Esophagus muscularis mucosa (tissue), 4 donors: Measurements from ENCODE around the gene DPPA4. TPM values are rescaled to one million over a fixed set of nuclear protein-coding genes. Genes with fewer than 3 reads are reported as not detected.

Experiments
- DNase-seq: peaks from one replicate; pipeline ENCODE4 v3.0.0-alpha.2; 2017; ENCODE audit errors: extremely low spot score
- H3K27ac ChIP-seq, 4 donors: fragments of 200-600 bp; sonication (generic); replicated peaks in 1 of 4; 1 replicate in 3 of 4; 2 replicates in 1 of 4; pipeline ENCODE4 v1.5.1; 2016 to 2019; ENCODE audit warnings: mild to moderate bottlenecking in 1 of 4
- H3K27me3 ChIP-seq, 4 donors: fragments of 200-600 bp; sonication (generic); one replicate each; pipeline versions ENCODE4 v1.5.1 to v1.6.0; 2016 to 2019
- H3K36me3 ChIP-seq, 4 donors: fragments of 200-600 bp; sonication (generic); one replicate each; pipeline ENCODE4 v1.5.1; 2016 to 2019
- H3K4me1 ChIP-seq, 4 donors: fragments of 200-600 bp; sonication (generic); one replicate each; pipeline ENCODE4 v1.5.1; 2016 to 2019
- H3K4me3 ChIP-seq, 4 donors: fragments of 200-600 bp; sonication (generic); 1 replicate in 2 of 4; 2 replicates in 2 of 4; pipeline ENCODE4 v1.5.1; 2016 to 2019; ENCODE audit warnings: mild to moderate bottlenecking in 4 of 4, moderate library complexity in 1 of 4
- H3K9me3 ChIP-seq, 4 donors: fragments of 200-600 bp; sonication (generic); 1 replicate in 3 of 4; 2 replicates in 1 of 4; pipeline ENCODE4 v1.5.1; 2016 to 2019
- CTCF ChIP-seq, 3 experiments: fragments of 200-600 bp in 2 of 3; fragments of 450-650 bp in 1 of 3; sonication (generic) in 2 of 3; IDR thresholded peaks; one replicate each; pipeline ENCODE4 v1.5.1; 2017 to 2019; ENCODE audit warnings: antibody characterized with exemption in 3 of 3, mild to moderate bottlenecking in 2 of 3, moderate library complexity in 1 of 3
- EP300 ChIP-seq: sonication (generic); formaldehyde crosslinking; IDR thresholded peaks from one replicate; pipeline ENCODE4 v1.6.1; 2017; ENCODE audit warnings: antibody characterized with exemption
- POLR2A ChIP-seq: fragments of 450-650 bp; IDR thresholded peaks from one replicate; pipeline ENCODE4 v1.6.1; 2017; ENCODE audit warnings: antibody characterized with exemption, moderate library complexity, mild to moderate bottlenecking, low read depth
- POLR2AphosphoS5 ChIP-seq, 2 donors: sonication (generic); formaldehyde crosslinking; IDR thresholded peaks; one replicate each; pipeline ENCODE4 v1.6.1; 2017; ENCODE audit warnings: antibody characterized with exemption in 2 of 2
- WGBS: methylation state at CpG from one replicate; pipeline ENCODE4 v1.1.5; 2018; 5-methylcytosine and 5-hydroxymethylcytosine counted together
- intact Hi-C: fragments of 100-400 bp; cut with DNase I; formaldehyde crosslinking; loops from one replicate; pipeline ENCODE4 v1.15.1; 2023
- total RNA-seq, 4 donors: library from RNA; depleted of rRNA; stranded (reverse); fragments of >200 nt; gene quantifications; one replicate each; pipeline versions ENCODE4 v1.1.0 to v1.2.1, GENCODE V29; 2016

DPPA4 gene
- total RNA-seq, 4 donors from 2014 or later = not detected

GRCh38 chr3:109334572-109334971 is 2.8 kb downstream of the DPPA4 start:
- Histone ChIP-seq H3K4me3 (no peak overlapping the region), H3K27me3 (peaks cover 0 to 3% (median 0%) of the 10 kb centered on the region in 4 donors), H3K9me3 (no peaks in the 10 kb centered on the region), H3K4me1 (peaks cover 0 to 12% (median 9%) of the 10 kb centered on the region in 4 donors), H3K27ac (no peak overlapping the region), H3K36me3 (no peaks in the 10 kb centered on the region)
- DNase-seq = no peak
- TF ChIP-seq CTCF (IDR thresholded peaks at IDR 0.05) = no peak
- TF ChIP-seq POLR2A = no peak
- no peak for TF ChIP-seq EP300
- no peak for TF ChIP-seq POLR2AphosphoS5 (IDR thresholded peaks at IDR 0.05)
- 91% methylated on average over 1 of the region's 1 CpG for WGBS
- intact Hi-C loops = no loop called here

GRCh38 chr3:109331692-109332091 is 5.7 kb downstream of the DPPA4 start:
- 87% methylated on average over 5 of the region's 5 CpGs for whole genome bisulfite sequencing
- intact Hi-C loops = no loop called here
- Histone ChIP-seq H3K4me1 (peaks cover 0 to 9% (median 8%) of the 10 kb centered on the region in 4 donors), H3K9me3 (no peaks in the 10 kb centered on the region), H3K4me3 (no peak overlapping the region), H3K27ac (no peak overlapping the region), H3K36me3 (no peaks in the 10 kb centered on the region), H3K27me3 (peaks cover 0 to 3% (median 0%) of the 10 kb centered on the region in 4 donors)
- no peak for DNase-seq
- TF ChIP-seq CTCF (IDR thresholded peaks at IDR 0.05) (no peak), POLR2AphosphoS5 (IDR thresholded peaks at IDR 0.05) (no peak), POLR2A (no peak)

DNA sequence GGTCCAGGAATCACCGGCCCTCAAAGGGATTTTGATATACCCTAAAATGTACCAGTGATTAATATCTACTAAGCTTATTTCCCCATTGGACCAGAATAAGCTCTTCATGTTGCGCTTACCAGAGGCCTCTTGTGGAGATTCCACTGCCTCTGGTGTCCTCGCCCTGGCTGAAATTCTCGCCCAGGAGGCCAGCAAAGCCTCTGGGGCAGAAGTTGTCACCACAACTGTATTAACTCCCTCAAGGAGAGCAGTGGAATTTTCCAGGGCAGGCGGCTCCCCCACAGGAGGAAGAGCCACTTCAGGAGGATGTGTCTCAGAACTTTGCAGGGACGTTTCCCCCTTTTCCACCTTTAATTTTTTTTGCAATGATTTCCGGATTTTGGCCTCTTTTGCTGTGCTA is 6.9 kb downstream of the DPPA4 start:
- TF ChIP-seq CTCF (IDR thresholded peaks at IDR 0.05) = no peak
- Histone ChIP-seq H3K9me3 (no peaks in the 10 kb centered on the region), H3K27ac (no peak overlapping the region), H3K36me3 (no peaks in the 10 kb centered on the region), H3K4me3 (no peak overlapping the region), H3K27me3 (peaks cover 0 to 2% (median 0%) of the 10 kb centered on the region in 4 donors), H3K4me1 (no peaks in the 10 kb centered on the region)
- DNase-seq = no peak
- 90% methylated on average over 7 of the region's 7 CpGs for WGBS
- intact Hi-C loops = no loop called here

DNA sequence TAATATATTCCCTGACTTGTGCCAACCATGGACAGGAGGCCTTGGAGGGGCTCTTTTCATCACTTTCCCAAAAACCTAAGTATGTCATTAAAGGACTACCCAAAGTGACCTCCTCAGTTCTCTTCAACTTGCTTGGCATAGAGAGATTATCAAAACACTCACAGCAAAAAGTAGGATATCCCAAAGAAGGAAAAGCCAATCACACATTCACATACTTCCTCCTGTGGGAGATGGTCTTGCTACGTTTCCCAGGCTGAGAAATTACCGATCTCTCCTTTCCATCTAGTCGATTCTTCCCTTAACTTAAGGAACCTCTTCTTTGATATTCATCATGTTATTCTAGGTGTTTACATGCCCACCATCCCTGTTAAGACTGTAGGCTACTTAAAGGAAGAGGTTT is 9.1 kb downstream of the DPPA4 start:
- 88% methylated on average over 3 of the region's 3 CpGs for WGBS
- no peaks in the 10 kb centered on the region for H3K9me3 ChIP-seq
- no peak for DNase-seq
- H3K36me3 ChIP-seq = no peaks in the 10 kb centered on the region
- no peak overlapping the region for H3K4me3 ChIP-seq
- intact Hi-C loops = no loop called here
- H3K4me1 ChIP-seq = no peaks in the 10 kb centered on the region
- H3K27me3 ChIP-seq = no peaks in the 10 kb centered on the region
- no peak overlapping the region for H3K27ac ChIP-seq
- no peak for TF ChIP-seq CTCF (IDR thresholded peaks at IDR 0.05)
- TF ChIP-seq POLR2AphosphoS5 (IDR thresholded peaks at IDR 0.05) = no peak
- no peak for TF ChIP-seq POLR2A
- no peak for TF ChIP-seq EP300

DNA sequence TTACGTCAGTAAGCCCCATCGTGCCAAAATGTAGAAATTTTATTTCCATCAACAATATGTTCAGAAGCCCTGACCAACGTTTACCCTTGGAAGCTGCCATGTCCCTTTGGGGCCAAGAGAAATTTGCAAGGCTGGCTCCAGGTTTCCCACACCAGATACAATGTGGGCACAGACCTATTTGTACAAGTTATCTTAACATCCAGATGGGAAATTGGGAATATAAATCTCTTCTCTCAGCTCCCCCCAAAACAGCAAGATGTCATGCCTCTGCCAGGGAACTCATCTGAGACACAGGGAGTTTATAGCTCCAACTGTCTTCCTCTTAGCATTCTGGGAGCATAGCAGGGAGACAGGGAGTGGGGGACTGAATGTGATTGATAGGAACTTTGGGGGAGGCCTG is 11.7 kb downstream of the DPPA4 start:
- no peaks in the 10 kb centered on the region for H3K9me3 ChIP-seq
- no peak overlapping the region for H3K27ac ChIP-seq
- intact Hi-C loops = no loop called here
- DNase-seq = no peak
- H3K4me1 ChIP-seq = no peaks in the 10 kb centered on the region
- H3K27me3 ChIP-seq = no peaks in the 10 kb centered on the region
- 59% methylated on average over 3 of the region's 3 CpGs for WGBS
- H3K4me3 ChIP-seq = no peak overlapping the region
- H3K36me3 ChIP-seq = no peaks in the 10 kb centered on the region
- no peak for TF ChIP-seq EP300
- no peak for TF ChIP-seq POLR2A
- TF ChIP-seq POLR2AphosphoS5 (IDR thresholded peaks at IDR 0.05) = no peak
- TF ChIP-seq CTCF (IDR thresholded peaks at IDR 0.05) = no peak
